Effector memory CD8-positive, alpha-beta T cell (primary cell): ENCODE measurements around the gene ZMYND8.
"Not testable (repeated sequence)": the region's sequence is repeated elsewhere in the genome, so short reads cannot be mapped to it uniquely, and the experiment has no call there.

ENCODE experiments used
- ATAC-seq: fragments of 150-1000 bp; cut with Tn5 transposase; replicated peaks from 2 replicates; pipeline ENCODE4 v1.10.0; 2021; ENCODE audit warnings: mild to moderate bottlenecking, moderate library complexity
- DNase-seq, 3 experiments: peaks; one replicate each; pipeline ENCODE4 v3.0.0; 2021
- H3K27ac Mint-ChIP-seq, 2 donors: one replicate each; pipeline ENCODE4 v1.8.0; 2022; ENCODE audit warnings: mild to moderate bottlenecking in 2 of 2, mixed read lengths in 2 of 2, moderate library complexity in 2 of 2
- H3K27me3 Mint-ChIP-seq, 2 donors: one replicate each; pipeline ENCODE4 v1.8.0; 2022; ENCODE audit warnings: mixed read lengths in 2 of 2
- H3K36me3 Mint-ChIP-seq: one replicate; pipeline ENCODE4 v1.8.0; 2022; ENCODE audit warnings: mild to moderate bottlenecking, moderate library complexity, mixed read lengths; ENCODE audit not compliant: insufficient read depth
- H3K4me1 Mint-ChIP-seq, 2 donors: one replicate each; pipeline ENCODE4 v1.8.0; 2022; ENCODE audit warnings: low read depth in 2 of 2, mixed read lengths in 2 of 2
- H3K4me3 Mint-ChIP-seq, 2 donors: one replicate each; pipeline ENCODE4 v1.8.0; 2022; ENCODE audit warnings: mild to moderate bottlenecking in 2 of 2, mixed read lengths in 2 of 2, moderate library complexity in 2 of 2
- H3K9me3 Mint-ChIP-seq, 2 donors: one replicate each; pipeline ENCODE4 v1.8.0; 2022; ENCODE audit warnings: mixed read lengths in 2 of 2
- total RNA-seq, 9 experiments: gene quantifications; one replicate each; lab custom pipeline; 2026; lab: John Stamatoyannopoulos, UW

Gene ZMYND8
- total RNA-seq, result 19.8 to 91.1 (median 48.6) reads per million in 9 experiments

GRCh38 chr20:47356526-47357295 lies at the start of gene ZMYND8:
Gene ZMYND8 (minus strand): TSS chr20:47356699. CDS start chr20:47356670, 29 bp downstream.
- Mint-ChIP-seq H3K4me1 (peaks cover 38 to 52% of the 10 kb centered on the region in 2 donors), H3K4me3 (peak within 1 kb of the TSS; percentile 89 to 92), H3K36me3 (peaks cover 18% of the 10 kb centered on the region), H3K27ac (peak within 1 kb of the TSS; percentile 96 to 99), H3K27me3 (no peaks in the 10 kb centered on the region), H3K9me3 (no peaks in the 10 kb centered on the region)
- DNase-seq, result peak; percentile 96 to 100 (median 99)
- peak; percentile 88 for ATAC-seq

- H3K4me3 Mint-ChIP-seq, result no peak overlapping the region
- H3K27ac Mint-ChIP-seq, result no peak overlapping the region
- no peak for ATAC-seq
- H3K36me3 Mint-ChIP-seq, result no peaks in the 10 kb centered on the region
- H3K9me3 Mint-ChIP-seq, result no peaks in the 10 kb centered on the region
- no peak for DNase-seq
- H3K4me1 Mint-ChIP-seq, result no peaks in the 10 kb centered on the region
- no peaks in the 10 kb centered on the region for H3K27me3 Mint-ChIP-seq
Measured at GRCh38 chr20:47405775-47406325, 49.4 kb upstream of the ZMYND8 start.

GRCh38 chr20:47400685-47401084 lies 44.2 kb upstream of the ZMYND8 start:
- peaks cover 0 to 4% of the 10 kb centered on the region in 2 donors for H3K4me1 Mint-ChIP-seq
- no peaks in the 10 kb centered on the region for H3K27me3 Mint-ChIP-seq
- DNase-seq (no peak), ATAC-seq (no peak)
- H3K9me3 Mint-ChIP-seq, result no peaks in the 10 kb centered on the region
- H3K4me3 Mint-ChIP-seq, result no peak overlapping the region
- H3K36me3 Mint-ChIP-seq, result no peaks in the 10 kb centered on the region
- no peak overlapping the region for H3K27ac Mint-ChIP-seq

- ATAC-seq, result no peak
- Mint-ChIP-seq H3K27me3 (no peaks in the 10 kb centered on the region), H3K27ac (peak overlapping the region; percentile 6 to 33), H3K4me1 (peaks cover 0 to 4% of the 10 kb centered on the region in 2 donors), H3K36me3 (no peaks in the 10 kb centered on the region), H3K9me3 (no peaks in the 10 kb centered on the region), H3K4me3 (no peak overlapping the region)
- no peak for DNase-seq
Measured at GRCh38 chr20:47397652-47398301, 41.3 kb upstream of the ZMYND8 start.

GRCh38 chr20:47396762-47397476 lies 40.4 kb upstream of the ZMYND8 start:
- Mint-ChIP-seq H3K9me3 (no peaks in the 10 kb centered on the region), H3K27me3 (no peaks in the 10 kb centered on the region), H3K27ac (no peak overlapping the region), H3K36me3 (no peaks in the 10 kb centered on the region), H3K4me3 (no peak overlapping the region), H3K4me1 (peaks cover 3 to 4% of the 10 kb centered on the region in 2 donors)
- no peak for ATAC-seq
- no peak for DNase-seq

GRCh38 chr20:47393796-47394514 lies 37.5 kb upstream of the ZMYND8 start:
- not testable (repeated sequence) for H3K27ac Mint-ChIP-seq, H3K9me3 Mint-ChIP-seq, DNase-seq, H3K4me1 Mint-ChIP-seq, H3K27me3 Mint-ChIP-seq, ATAC-seq, H3K36me3 Mint-ChIP-seq, H3K4me3 Mint-ChIP-seq

- Mint-ChIP-seq H3K36me3 (no peaks in the 10 kb centered on the region), H3K4me3 (no peak overlapping the region), H3K9me3 (no peaks in the 10 kb centered on the region), H3K27me3 (no peaks in the 10 kb centered on the region), H3K27ac (no peak overlapping the region), H3K4me1 (peaks cover under 1 to 3% of the 10 kb centered on the region in 2 donors)
- no peak for ATAC-seq
- no peak for DNase-seq
Measured at GRCh38 chr20:47392721-47393073, 36.2 kb upstream of the ZMYND8 start.

GRCh38 chr20:47392015-47392720 lies 35.7 kb upstream of the ZMYND8 start:
- Mint-ChIP-seq H3K4me3 (no peak overlapping the region), H3K36me3 (no peaks in the 10 kb centered on the region), H3K27me3 (no peaks in the 10 kb centered on the region), H3K4me1 (peaks cover 0 to 3% of the 10 kb centered on the region in 2 donors), H3K27ac (peak overlapping the region in 1 of 2 donors; percentile 49), H3K9me3 (no peaks in the 10 kb centered on the region)
- no peak for DNase-seq
- no peak for ATAC-seq

- no peaks in the 10 kb centered on the region for H3K27me3 Mint-ChIP-seq
- DNase-seq (no peak), ATAC-seq (no peak)
- no peaks in the 10 kb centered on the region for H3K9me3 Mint-ChIP-seq
- H3K27ac Mint-ChIP-seq, result peak overlapping the region in 1 of 2 donors; percentile 49
- H3K4me1 Mint-ChIP-seq, result peaks cover 0 to 3% of the 10 kb centered on the region in 2 donors
- H3K36me3 Mint-ChIP-seq, result no peaks in the 10 kb centered on the region
- H3K4me3 Mint-ChIP-seq, result no peak overlapping the region
Measured at GRCh38 chr20:47391276-47392010, 34.9 kb upstream of the ZMYND8 start.

- H3K27ac Mint-ChIP-seq, result no peak overlapping the region
- ATAC-seq (no peak), DNase-seq (no peak)
- no peaks in the 10 kb centered on the region for H3K9me3 Mint-ChIP-seq
- no peaks in the 10 kb centered on the region for H3K27me3 Mint-ChIP-seq
- no peaks in the 10 kb centered on the region for H3K36me3 Mint-ChIP-seq
- no peak overlapping the region for H3K4me3 Mint-ChIP-seq
- H3K4me1 Mint-ChIP-seq, result peaks cover 0 to 3% of the 10 kb centered on the region in 2 donors
Measured at GRCh38 chr20:47389867-47390347, 33.4 kb upstream of the ZMYND8 start.

- ATAC-seq, H3K36me3 Mint-ChIP-seq, H3K4me3 Mint-ChIP-seq, DNase-seq, H3K27me3 Mint-ChIP-seq, H3K9me3 Mint-ChIP-seq, H3K4me1 Mint-ChIP-seq, H3K27ac Mint-ChIP-seq: not testable (repeated sequence)
Measured at GRCh38 chr20:47385968-47386367, 29.5 kb upstream of the ZMYND8 start.
